Endodermal cell (in vitro differentiated cells): ENCODE data around the gene KCNQ1. TPM values are rescaled to one million over a fixed set of nuclear protein-coding genes. Genes with fewer than 3 reads are reported as not detected.

ENCODE experiments used
- DNase-seq: peaks from one replicate; pipeline ENCODE4 v3.0.0-alpha.2; 2017
- H3K27ac ChIP-seq: 2 replicates; pipeline ENCODE4 v1.5.1; 2013; ENCODE audit warnings: mild to moderate bottlenecking, low read depth, low read length, moderate library complexity
- H3K27me3 ChIP-seq: 2 replicates; pipeline ENCODE4 v1.6.1; 2013; ENCODE audit warnings: mild to moderate bottlenecking, low read length, moderate library complexity; ENCODE audit not compliant: insufficient read depth, control insufficient read depth, poor library complexity, severe bottlenecking
- H3K36me3 ChIP-seq: 2 replicates; pipeline ENCODE4 v1.7.0; 2013; ENCODE audit warnings: mild to moderate bottlenecking, low read length, moderate library complexity; ENCODE audit not compliant: control insufficient read depth, insufficient read depth
- H3K4me1 ChIP-seq: one replicate; pipeline ENCODE4 v1.7.0; 2013; ENCODE audit warnings: low read length; ENCODE audit not compliant: control insufficient read depth, insufficient read depth
- H3K4me3 ChIP-seq: 2 replicates; pipeline ENCODE4 v1.5.1; 2013; ENCODE audit warnings: mild to moderate bottlenecking, low read length, moderate library complexity
- H3K9ac ChIP-seq: 2 replicates; pipeline ENCODE4 v1.6.1; 2013; ENCODE audit warnings: mild to moderate bottlenecking, low read length, moderate library complexity; ENCODE audit not compliant: poor library complexity, severe bottlenecking; ENCODE audit errors: extremely low read depth
- H3K9me3 ChIP-seq: 2 replicates; pipeline ENCODE4 v1.6.1; 2013; ENCODE audit warnings: mild to moderate bottlenecking, low read length, moderate library complexity; ENCODE audit not compliant: control insufficient read depth
- H3K27ac Mint-ChIP-seq: 2 replicates; pipeline ENCODE4 v1.8.0; 2020; ENCODE audit warnings: mixed read lengths
- H3K27me3 Mint-ChIP-seq: 2 replicates; pipeline ENCODE4 v1.8.0; 2021; ENCODE audit warnings: mild to moderate bottlenecking, mixed read lengths; ENCODE audit not compliant: insufficient read depth
- H3K36me3 Mint-ChIP-seq: 2 replicates; pipeline ENCODE4 v1.8.0; 2020; ENCODE audit warnings: low read depth, mixed read lengths
- H3K4me1 Mint-ChIP-seq: 2 replicates; pipeline ENCODE4 v1.8.0; 2020; ENCODE audit warnings: mixed read lengths
- H3K4me3 Mint-ChIP-seq: 2 replicates; pipeline ENCODE4 v1.8.0; 2020; ENCODE audit warnings: mild to moderate bottlenecking, moderate library complexity, mixed read lengths
- H3K9me3 Mint-ChIP-seq: 2 replicates; pipeline ENCODE4 v1.8.0; 2020; ENCODE audit warnings: mild to moderate bottlenecking, mixed read lengths
- WGBS, 2 experiments: methylation state at CpG; one replicate each; pipeline versions ENCODE4 v1.1.5 to v1.1.7; 2013; ENCODE audit warnings: missing lambda C conversion rate in 2 of 2, mixed read lengths in 1 of 2; ENCODE audit not compliant: insufficient coverage in 1 of 2, insufficient read length in 1 of 2; 5-methylcytosine and 5-hydroxymethylcytosine counted together
- total RNA-seq, 2 donors: library from RNA; stranded (reverse); fragmentation: NEBNext Ultra II Directional in 1 of 2; extraction: Animal tissue kit (Norgen Biotek cat#: 25700) in 1 of 2; gene quantifications; 2 replicates in 1 of 2; 3 replicates in 1 of 2; pipeline ENCODE4 v1.2.1, GENCODE V29; 2021
- TF ChIP-seq, protein P1 (sequence below): fragments of 200-600 bp; sonication (generic); conservative IDR thresholded peaks from 2 replicates; pipeline ENCODE4 v1.5.0; 2021; ENCODE audit warnings: antibody characterized with exemption, mild to moderate bottlenecking

The KCNQ1 gene
- total RNA-seq, 2 donors from 2014 or later = 1.8 to 3.5 TPM

DNA sequence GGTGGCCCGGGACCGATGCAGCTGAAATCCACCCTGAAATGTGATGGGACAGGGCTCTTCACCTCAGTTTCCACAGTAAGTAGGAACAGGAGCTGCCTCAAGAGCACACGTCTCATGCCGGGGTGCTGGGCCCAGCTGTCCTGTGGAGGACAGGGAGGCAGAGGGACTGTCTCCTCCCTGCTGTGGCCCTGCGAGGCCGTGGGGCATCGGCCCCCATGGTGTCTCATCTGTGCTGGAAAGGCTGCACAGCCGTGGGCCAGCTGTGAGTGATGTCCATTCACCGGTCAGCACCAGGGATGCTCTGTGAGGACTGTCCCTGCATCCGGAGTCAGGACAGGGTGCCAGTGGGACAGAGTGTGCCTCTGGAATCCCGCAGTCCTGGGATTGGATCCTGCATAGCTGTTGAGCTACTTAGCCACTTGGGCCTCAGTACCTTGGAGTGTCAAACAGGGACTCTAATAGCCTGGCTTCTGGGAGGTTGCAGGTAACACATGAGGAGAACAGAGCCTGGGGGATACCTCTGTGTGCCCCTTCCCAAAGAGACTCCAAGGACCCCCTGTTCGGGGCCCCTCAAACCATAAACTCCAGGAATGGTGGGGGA is 17.0 kb upstream of the KCNQ1 start:
- Histone ChIP-seq H3K36me3 (no peaks in the 10 kb centered on the region), H3K27ac (no peak overlapping the region), H3K4me1 (no peaks in the 10 kb centered on the region), H3K9ac (no peak overlapping the region), H3K4me3 (no peak overlapping the region), H3K9me3 (no peaks in the 10 kb centered on the region), H3K27me3 (no peaks in the 10 kb centered on the region)
- no peaks in the 10 kb centered on the region for H3K9me3 Mint-ChIP-seq
- no peak for DNase-seq
- WGBS, 2 experiments = 81 to 82% methylated on average over 11 to 12 of the region's 12 CpGs
- no peak overlapping the region for H3K4me3 Mint-ChIP-seq
- no peaks in the 10 kb centered on the region for H3K36me3 Mint-ChIP-seq
- H3K27ac Mint-ChIP-seq = no peak overlapping the region
- TF ChIP-seq, protein P1, sequence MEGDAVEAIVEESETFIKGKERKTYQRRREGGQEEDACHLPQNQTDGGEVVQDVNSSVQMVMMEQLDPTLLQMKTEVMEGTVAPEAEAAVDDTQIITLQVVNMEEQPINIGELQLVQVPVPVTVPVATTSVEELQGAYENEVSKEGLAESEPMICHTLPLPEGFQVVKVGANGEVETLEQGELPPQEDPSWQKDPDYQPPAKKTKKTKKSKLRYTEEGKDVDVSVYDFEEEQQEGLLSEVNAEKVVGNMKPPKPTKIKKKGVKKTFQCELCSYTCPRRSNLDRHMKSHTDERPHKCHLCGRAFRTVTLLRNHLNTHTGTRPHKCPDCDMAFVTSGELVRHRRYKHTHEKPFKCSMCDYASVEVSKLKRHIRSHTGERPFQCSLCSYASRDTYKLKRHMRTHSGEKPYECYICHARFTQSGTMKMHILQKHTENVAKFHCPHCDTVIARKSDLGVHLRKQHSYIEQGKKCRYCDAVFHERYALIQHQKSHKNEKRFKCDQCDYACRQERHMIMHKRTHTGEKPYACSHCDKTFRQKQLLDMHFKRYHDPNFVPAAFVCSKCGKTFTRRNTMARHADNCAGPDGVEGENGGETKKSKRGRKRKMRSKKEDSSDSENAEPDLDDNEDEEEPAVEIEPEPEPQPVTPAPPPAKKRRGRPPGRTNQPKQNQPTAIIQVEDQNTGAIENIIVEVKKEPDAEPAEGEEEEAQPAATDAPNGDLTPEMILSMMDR = no peak
- no peaks in the 10 kb centered on the region for H3K4me1 Mint-ChIP-seq
- H3K27me3 Mint-ChIP-seq = peaks cover 9% of the 10 kb centered on the region

- Histone ChIP-seq H3K4me1 (no peaks in the 10 kb centered on the region), H3K27ac (no peak overlapping the region), H3K27me3 (no peaks in the 10 kb centered on the region), H3K9ac (no peak overlapping the region), H3K36me3 (no peaks in the 10 kb centered on the region), H3K9me3 (no peaks in the 10 kb centered on the region), H3K4me3 (no peak overlapping the region)
- Mint-ChIP-seq H3K27me3 (peaks cover 9% of the 10 kb centered on the region), H3K9me3 (no peaks in the 10 kb centered on the region), H3K27ac (no peak overlapping the region), H3K4me3 (no peak overlapping the region), H3K4me1 (no peaks in the 10 kb centered on the region), H3K36me3 (no peaks in the 10 kb centered on the region)
- peak; percentile 95 for DNase-seq
- WGBS, 2 experiments = 59 to 73% methylated on average over 5 to 8 of the region's 8 CpGs
- TF ChIP-seq, protein P1 = peak; percentile 93
These were observed 16.4 kb upstream of the KCNQ1 start for GRCh38 chr11:2428322-2428795.

DNA sequence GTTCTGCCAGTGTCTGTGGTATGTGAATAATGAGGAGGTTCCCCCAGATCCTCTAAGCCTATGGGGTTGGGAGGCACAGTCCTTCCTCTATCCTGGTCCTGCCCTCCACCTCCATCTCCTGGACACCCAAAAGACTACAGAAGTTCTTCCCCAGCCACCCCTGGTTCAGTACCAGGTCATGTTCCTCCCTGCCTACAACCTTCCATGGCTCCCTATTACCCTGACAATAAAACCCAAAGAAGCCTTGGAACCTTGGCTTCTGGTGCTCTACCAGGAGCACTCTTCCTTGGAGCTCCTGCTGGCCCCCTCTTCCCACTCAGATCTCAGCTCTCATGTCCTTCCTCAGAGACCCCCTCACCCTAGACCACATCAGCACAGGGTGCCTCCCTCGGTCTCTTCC is 13.4 kb upstream of the KCNQ1 start:
- TF ChIP-seq, protein P1 = no peak
- H3K9ac ChIP-seq = no peak overlapping the region
- no peaks in the 10 kb centered on the region for H3K4me1 ChIP-seq
- no peaks in the 10 kb centered on the region for H3K36me3 ChIP-seq
- H3K27me3 ChIP-seq = peaks cover 12% of the 10 kb centered on the region
- Mint-ChIP-seq H3K4me3 (no peak overlapping the region), H3K27ac (no peak overlapping the region), H3K9me3 (no peaks in the 10 kb centered on the region), H3K36me3 (no peaks in the 10 kb centered on the region), H3K4me1 (no peaks in the 10 kb centered on the region), H3K27me3 (peaks cover 6% of the 10 kb centered on the region)
- 90% methylated on average over 1 of the region's 1 CpG; no CpG with 5 or more reads in 1 of the 2 experiments for WGBS, 2 experiments
- no peak for DNase-seq
- no peak overlapping the region for H3K4me3 ChIP-seq
- H3K27ac ChIP-seq = no peak overlapping the region
- no peaks in the 10 kb centered on the region for H3K9me3 ChIP-seq
